HG03342 (cell line): ENCODE data around the gene SHB.
A peak's percentile ranks its signal among the peaks of the same experiment; 100 is the strongest.

Experiments used
- ATAC-seq: cut with Tn5 transposase; IDR thresholded peaks from one replicate; pipeline ENCODE4 v1.9.1; 2021; ENCODE audit warnings: mild to moderate bottlenecking, moderate library complexity; ENCODE audit not compliant: unreplicated experiment

SHB gene

DNA sequence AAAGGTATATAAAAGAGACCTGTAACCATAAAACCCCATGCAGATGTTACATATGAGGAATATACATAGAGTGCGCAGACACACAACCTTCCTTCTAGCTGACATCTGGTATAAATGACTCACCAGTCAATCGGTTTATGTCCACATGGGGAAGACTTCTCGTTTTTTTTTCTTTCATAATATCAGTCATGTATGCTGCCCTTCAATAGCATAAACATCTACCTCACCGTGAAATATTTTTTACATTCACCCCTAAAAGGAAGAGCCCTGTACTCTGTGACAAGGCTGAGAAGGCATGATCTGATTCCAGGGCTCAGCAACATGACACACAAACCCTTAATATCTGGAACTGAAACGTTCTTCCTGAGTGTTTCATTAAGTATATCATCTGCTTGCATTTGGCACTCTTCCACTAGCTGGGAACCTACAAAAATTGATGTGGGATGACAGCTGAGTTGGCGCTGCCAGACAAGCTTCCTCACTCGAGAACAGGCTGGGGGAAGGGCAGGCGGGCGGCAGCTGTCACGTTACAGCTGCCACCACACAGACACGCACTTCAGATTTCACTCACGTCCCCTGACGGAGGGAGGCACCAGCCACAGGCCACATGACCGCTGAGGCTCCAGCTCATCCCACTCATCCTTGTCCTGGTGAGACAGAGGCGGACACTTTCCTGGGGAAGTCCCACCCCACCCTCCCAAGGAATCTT, 74.2 kb downstream of the SHB start:
- peak; percentile 78 for ATAC-seq

DNA sequence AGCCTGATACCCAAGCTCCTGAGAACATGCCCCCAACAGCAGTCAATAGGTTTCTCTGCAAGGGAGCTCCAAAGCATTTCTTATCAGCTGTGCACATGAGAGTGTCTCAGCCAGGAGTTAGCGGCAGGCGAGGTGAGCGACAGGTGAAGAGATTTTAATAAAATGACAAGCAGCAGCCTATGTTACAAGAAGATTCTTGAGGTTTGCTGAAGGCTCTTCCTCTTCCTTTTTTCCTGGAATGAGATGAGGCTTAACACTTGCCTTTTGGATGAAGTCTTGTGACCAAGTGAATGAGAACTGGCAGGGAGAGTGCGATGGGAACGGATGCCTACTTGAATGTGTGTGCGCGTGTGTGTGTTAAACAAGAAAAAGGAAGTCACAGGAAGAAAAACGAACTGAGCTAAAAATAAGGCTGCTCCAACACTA, 76.1 kb downstream of the SHB start:
- no peak for ATAC-seq

DNA sequence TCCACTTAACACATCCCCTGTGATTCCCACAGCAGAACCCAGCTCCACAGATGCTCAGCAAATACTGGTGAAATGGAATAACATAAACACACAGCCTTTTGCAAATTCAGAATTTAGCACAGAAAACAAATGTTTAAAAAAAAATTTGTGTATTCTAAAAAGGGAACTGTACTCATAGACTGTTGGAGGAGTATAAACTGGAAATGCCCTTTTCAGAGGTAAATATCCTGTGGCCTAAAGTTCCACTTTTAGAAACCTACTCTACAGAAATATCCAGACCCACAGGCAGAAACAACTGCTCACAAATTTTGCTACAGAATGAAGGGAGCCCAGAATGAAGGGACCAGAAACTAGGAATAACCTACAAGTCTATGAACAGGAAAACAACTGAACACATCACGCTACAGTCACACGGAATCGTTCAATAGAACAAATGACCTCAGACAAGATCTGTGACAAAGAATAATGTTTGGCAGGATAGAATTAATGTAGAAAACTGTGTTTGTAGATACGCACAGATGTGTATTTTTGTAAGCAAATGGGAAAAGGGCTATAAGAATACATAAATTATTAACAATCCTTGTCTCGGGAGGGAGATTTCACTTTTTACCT, 78.5 kb downstream of the SHB start:
- ATAC-seq = no peak

DNA sequence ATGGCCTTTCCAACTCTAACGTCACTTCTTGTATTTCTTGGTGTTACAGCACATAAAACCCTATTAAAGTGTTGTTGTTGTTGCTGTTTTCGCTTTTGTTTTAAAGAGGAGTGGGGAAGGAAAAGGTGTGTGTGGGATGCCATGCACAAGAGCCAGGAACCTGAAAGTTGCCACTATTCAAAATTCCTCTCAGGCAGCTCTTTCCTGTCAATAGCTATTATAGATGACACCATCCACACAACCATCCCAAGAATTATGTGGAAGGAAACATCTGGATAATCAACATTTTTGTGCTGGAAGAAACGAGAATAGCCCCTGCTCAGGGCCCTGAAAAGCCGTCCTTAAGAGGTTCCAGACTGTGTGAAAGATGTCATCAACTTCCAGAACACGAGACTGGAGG, 79.3 kb downstream of the SHB start:
- ATAC-seq = no peak

DNA sequence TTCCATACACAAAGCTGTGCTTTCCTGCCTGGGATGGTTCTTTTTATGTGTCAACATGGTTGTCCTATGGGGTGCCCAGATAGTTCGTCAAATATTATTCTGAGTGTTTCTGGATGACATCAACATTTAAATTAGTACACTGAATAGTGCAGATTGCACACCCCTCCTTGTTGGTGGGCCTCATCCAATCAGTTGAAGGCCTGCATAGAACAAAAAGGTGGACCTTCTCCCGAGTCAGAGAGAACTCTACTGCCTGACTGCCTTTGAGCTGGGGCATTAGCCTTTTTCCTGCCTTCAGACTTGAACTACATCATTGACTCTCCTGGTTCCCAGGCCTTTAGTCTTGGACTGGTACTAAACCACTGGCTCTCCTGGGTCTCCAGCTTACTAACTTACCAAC, 80.4 kb downstream of the SHB start:
- no peak for ATAC-seq

DNA sequence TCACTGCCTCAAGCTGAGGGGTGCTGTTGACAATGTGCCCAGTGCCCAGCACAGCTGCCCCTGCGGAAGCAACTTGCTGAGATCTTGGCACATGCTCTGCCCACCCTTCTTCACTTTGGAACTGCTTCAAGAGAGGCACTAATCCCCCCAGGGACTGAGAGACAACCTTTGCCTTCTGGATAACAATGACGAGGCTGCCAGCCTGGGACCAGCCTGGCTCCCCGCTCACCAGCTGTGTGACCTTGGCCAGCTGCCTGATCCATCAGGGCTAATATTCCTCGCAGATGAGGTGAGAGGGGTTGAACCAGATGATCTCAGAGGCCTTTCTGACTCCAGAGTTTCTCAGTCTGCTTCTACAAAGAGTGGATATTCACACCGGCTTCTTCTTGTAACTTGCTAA, 81.0 kb downstream of the SHB start:
- ATAC-seq = no peak

DNA sequence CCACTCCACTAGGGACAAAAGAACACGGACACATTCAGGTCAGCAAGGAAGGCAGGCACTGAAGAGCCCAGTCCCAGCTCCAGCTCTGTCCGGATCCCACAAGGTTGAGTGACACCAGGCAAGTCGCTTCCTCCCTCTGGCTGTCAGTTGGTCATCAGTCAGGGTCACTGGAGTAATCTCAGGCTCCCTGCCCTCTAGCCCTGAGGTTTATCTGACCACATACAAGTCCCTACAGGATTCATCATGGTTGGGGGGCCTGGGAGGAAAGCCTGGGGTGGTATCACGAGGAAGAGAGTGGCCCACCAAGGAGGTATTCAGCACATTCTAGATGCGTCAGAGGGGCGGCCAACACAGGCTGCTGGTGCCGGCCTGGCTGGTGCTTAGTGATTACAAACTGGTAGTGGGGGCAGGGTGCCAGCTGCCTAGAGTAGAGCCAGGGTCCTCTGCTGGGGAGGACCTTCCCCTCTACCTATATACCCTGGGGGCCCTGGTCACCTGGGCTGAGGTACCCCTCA, 81.5 kb downstream of the SHB start:
- ATAC-seq = no peak

DNA sequence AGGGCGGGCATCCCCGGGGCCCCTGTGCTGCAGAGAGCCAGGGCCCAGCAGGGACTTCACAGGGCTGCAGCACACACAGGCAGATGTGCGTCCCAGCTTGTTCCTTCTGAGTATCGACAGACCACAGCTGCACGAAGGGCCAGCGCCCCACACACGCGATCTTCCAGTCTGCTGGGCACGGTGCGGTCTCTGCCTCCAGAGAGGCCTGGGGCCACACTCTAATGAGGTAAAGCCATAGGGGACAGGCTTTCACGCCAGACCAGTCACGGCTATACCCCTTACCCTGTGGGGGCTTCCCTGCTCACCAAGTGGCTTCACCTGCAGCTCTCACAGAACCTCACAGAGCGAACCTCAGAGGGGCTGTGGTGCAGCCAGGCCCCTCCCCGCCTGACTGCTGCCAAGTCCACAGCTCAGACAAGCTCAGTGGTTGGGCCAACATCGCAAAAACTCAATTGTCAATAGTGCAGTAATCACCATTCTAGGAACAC, 82.2 kb downstream of the SHB start:
- ATAC-seq = no peak

DNA sequence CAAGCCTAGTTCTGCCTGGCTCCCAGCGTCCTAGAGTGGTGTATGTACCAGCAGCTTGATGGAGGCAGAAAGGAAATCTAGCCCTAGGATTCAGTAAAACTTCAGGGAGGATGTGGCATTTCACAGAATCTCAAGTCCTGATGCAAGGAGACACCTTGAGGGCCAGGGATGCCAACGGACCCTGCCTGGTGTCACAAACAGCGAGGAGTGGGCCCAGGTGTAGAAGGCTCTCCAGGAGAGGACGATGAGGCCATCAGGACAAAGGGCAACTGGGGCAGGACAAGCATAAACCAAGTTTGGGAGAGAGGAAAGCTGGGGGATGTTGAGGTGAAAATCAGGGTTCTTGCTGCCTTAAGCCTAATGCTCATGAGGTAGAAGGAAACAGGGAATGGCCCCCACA, 83.0 kb downstream of the SHB start:
- ATAC-seq = no peak

DNA sequence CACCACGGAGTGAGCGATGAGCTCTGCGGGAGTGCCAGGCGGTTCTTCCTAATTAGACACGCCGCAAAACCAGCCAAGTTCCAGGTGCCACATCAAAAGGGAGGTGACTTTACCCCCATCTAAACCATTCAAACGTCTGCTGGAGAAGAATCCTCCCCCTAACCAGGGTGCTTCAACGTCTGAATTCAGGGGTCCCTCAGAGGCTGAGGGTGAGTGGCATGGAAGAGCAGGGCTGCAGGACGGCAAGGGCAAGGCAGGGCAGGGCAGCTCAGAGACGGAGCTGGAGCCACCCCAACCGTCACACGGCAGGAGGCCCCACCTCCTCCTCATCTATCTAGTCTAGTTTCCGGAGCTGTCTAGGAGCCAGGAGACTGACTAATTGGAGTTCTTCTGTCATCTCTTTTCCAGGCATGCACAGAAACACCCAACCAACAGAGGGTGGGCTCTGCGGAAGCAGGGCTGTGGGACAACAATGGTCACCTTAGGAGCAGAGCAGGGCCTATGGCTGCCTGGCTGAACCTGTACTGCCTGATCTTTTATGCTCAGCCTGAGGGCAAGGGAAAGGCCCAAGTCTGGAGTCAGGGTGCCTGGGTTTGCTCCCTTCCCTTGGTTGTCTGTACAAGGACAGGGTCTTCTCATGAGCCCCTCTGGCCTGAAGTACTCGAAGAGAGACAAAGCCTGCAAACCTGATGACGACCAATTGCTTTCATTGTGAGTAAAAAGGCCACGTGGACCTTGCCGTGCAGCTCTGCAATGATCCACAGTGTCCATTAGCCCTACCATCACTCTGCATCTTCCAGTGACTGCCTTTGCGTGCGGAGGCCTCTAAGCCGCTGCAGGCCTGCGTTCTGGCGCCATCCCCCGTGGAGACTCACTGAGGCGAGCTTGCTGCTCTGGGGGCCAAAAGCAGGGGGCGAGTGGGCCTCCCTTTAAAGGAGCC, 84.1 kb downstream of the SHB start:
- ATAC-seq = no peak

DNA sequence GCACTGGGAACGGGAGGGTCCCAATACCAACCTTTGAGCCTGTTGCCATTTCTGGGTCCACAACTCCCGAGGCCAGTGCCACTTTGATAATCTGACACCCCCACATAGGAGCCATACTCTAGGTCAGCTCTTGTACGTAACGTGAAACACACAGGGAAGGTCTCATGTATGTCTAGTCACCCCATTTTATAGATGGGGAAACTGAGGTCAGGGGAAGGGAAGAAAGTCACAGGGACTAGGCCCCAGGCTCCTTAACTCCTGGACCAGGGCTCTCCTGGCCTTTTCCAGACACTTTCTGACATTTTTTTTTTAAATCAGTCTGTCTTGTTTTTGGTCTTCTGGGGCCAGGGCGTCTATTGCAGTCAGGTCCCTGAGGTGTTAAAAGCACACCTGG, 84.8 kb downstream of the SHB start:
- ATAC-seq = no peak

DNA sequence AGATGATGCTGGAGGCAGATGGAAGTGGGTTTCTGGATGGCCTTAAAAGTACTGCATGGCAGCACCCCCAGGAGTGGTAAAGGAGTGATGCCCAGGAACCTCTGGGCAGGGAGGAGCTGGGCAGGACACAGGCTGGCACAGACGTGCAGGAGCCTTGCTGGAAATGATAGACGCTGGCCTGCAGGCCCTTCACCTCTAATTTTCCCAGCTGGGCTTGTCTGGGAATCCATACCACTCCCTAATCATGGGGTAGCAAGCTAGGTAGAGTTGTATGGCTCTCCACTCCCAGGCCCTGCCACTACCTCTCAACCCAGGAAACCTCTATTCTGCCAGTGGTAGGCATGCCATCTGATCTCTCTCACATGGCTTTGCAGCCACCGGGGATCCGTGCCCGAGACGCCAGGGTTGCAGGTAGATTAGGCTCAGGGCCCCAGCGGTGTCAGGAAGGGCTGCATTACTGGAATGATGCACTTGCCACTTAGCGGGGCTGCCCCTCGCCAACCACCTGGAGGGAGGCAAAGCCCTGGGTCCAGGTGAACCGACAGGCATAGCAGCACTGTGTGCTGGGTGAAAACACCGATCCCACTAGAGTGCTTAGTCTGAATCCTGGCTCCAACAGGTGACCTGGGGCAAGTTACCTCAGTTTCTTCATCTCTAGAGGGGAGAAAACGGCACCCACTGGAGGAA, 85.5 kb downstream of the SHB start:
- ATAC-seq = no peak

DNA sequence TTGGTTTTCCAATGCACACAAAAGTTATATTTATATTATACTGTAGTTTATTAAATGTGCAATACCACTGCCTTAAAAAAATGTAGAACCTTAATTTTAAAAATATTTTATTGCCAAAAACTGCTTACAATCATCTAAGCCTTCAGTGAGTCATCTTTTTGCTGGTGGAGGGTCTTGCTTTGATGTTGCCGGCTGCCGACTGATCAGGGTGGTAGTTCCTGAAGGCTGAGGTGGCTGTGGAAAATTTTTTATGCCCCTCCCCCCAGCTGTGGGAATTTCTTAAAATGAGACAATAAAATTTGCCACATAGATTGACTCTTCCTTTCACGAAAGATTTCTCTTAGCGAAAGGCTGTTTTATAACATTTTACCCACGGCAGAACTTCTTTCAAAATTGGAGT, 89.2 kb downstream of the SHB start:
- no peak for ATAC-seq

DNA sequence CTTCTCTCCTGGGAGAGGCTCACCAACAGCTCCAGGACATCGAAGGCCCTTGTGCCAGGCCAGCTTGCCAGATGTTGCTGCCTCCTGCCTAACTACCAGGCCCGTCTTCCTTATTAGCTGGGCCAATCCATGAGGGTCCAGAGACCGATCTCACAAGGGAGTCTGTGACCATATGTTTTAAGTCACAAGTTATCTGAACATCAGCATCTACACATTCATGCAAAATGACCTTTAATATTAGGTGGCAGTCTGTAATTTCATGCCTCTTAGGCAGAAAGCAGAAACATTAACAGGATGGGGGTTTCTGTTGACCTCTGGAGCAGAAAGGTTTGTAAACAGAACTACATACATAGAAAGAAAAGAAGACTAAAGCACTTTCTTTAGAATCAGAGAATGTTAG, 90.0 kb downstream of the SHB start:
- no peak for ATAC-seq

DNA sequence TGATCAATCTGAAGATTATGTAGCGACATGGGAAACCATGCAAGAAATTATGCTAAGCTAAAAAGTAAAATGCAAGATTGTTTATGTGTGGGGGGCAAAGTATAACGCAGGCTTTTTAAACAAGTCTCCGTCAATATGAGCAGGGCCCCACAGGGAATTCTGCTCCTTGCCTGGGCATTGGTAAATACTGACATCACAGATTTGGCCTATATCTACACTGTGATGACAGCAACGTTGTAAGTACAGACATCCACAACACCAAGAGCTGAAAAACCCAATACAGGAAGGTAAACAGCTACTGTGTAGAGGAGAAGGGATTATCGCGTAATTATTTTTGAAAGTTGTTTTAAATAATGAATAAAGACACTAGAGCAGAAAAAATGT, 90.6 kb downstream of the SHB start:
- ATAC-seq = no peak

DNA sequence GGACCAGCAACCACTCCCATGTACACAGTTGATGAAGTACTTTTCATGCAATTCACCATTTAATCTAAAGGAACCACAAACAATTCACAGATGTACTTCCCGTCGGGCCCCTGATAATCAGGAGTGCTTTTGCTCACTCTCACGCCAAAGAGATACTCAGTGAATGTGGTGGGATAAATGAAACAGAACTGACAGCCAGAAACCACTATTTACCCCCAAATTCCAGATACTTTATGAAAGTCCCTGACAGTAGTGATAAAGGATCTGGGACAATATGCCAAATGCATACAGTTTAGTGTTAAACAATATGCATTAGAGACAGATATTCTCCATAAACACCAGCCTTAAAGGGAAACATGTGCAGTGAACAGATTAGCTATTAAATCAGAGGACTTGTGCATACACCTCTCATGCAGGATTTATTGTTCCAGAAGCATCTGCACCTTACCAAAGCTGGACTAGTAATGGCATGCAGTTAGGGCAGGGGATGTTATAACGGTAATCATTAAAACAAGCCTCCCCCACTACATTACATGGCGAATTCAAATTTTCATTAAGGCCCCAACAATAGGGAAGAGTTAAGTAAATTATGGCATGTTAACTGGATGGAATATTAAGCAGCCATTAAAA, 91.1 kb downstream of the SHB start:
- ATAC-seq = no peak

DNA sequence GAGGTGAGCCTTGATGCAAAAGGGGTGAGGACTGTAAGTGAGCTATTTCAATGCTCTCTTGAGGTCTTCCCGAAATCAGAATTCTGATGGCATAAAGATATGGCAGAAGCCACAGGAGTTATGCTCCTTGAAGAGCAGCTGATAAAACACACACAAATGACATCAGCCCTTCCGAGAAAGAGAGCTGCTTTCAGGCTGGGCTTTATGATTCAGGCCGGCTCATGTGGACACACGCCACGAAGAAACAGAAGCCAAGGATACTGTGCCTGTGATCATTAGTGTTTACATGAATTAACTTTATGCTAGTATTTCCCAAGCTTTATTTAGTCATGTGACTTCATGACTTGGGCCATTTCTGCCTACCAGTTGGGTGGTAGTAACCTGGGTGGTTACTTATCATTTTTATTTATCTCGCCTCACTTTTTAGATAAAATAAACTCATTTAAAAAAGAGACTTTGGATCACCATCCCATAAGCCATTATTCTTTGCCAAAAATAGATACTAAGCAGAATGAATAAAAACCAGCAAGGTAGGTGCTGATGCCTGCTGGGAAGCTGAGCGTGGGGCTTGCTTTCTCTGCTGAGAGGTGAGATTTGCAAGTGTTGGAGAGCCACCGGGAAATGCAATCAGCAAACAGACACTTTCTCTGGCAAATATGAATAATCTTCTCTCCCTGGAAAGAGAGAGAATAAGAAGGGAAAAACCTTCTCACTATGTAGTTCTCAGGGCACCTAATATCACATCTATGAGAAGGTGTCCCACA, 92.1 kb downstream of the SHB start:
- no peak for ATAC-seq

DNA sequence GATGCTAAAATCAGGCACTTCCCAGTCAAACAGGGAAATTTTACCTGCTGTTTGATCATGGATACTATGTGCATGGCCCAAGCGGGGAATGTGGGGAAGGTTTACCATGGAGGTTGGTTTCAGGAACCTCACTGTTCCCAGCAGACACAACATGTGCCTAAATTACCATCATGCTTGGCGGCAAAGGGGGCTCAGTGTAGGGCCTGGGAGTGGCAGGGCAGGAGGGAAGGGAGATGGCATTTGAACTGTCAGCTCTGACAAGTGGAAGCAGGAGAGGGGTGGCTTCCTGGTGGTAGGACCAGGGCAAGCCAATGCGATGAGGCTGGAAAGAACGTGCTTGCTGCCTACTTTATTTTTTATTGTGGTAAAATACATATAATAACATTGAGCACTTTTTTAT, 93.4 kb downstream of the SHB start:
- ATAC-seq = no peak

DNA sequence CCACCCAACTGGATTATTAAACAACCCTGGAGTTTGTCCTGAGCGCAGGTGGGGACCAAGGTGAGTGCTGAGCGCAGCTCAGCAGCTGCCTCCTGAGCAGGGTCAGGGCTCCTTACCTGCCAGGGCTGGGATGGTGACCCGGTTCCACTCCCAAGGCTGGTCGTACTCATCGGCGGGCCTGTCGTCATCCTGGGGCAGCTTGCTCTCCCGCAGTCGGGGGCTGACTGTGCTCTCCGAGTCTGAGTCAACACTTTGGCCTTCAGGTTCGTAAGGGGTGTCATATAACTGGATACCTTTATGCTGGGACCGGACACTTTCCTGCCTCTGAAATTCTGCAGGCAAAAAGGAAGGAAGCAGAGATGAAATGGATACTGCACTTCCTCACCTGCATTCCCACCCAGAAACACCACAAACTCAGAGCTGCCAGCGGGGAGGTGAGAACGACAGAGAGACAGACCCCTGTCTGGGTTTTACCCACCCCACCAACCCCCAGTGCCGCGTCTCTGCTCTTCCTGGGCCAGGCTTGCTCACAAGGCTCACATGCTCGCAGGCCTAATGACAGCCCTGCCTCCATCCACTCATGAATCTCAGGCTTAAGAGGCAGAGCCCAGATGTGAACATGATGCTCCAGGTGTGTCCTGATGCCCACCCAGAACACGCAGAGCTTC, 94.4 kb downstream of the SHB start:
- ATAC-seq = no peak
